ENCODE results near the gene PKD2L1.
"Not testable (repeated sequence)": the region's sequence is repeated elsewhere in the genome, so short reads cannot be mapped to it uniquely, and the experiment has no call there.

PKD2L1 gene

DNA sequence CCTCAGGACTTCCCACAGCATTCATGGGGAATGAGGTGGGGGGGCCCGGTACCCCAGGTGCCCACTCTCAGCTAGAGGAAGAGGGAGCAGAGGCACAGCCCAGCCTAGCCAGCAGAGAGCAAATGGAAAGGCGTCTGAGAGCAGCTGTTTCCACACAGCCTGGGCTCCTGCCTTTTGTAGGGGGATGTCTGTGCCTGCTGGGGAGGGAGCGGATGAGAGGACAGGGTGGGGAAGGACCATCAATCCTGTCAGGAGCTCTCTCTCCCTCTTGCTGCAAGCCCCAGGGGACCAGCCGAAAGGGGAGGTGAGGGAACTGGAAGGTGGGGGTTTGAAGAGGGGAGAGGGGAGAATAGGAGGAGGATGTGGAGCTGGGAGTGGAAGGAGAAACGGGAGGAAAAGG lies at the start of gene PKD2L1:
TSS of gene PKD2L1 (minus strand) at position 150 of the 400 bp plus-strand sequence. CDS start at position 25, 125 bp downstream.
- no peak for DNase-seq (ENCODE audit: low spot score)

DNA sequence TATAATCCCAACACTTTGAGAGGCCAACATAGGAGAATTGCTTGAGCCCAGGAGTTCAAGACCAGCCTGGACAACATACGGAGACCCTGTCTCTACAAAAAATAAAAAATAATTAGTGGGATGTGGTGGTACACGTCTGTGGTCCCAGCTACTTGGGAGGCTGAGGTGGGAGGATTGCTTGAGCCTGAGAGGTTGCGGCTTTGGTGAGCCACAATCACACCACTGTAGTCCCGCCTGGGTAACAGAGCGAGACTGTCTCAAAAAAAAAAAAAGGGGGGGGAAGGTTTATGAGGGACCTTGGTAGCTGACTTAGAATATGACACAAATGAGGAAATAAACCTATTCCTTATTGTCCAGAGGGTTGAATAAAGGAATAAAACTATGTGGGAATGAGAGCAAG lies 47.8 kb upstream of the PKD2L1 start:
- DNase-seq (ENCODE audit: low spot score), result no peak

DNA sequence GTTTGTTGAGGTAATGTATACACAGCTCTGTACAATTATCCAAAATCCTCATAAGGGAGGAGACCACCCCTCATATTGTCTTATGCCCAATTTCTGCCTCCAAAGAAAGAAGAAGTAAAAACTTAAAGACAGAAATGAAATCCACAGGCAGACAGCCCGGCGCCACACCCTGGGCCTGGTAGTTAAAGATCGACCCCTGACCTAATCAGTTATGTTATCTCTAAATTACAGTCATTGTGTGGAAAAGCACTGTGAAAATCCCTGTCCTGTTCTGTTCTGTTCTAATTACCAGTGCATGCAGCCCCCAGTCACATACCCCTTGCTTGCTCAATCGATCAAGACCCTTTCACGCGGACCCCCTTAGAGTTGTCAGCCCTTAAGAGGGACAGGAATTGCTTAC lies 46.6 kb upstream of the PKD2L1 start:
- DNase-seq (ENCODE audit: low spot score), result not testable (repeated sequence)

DNA sequence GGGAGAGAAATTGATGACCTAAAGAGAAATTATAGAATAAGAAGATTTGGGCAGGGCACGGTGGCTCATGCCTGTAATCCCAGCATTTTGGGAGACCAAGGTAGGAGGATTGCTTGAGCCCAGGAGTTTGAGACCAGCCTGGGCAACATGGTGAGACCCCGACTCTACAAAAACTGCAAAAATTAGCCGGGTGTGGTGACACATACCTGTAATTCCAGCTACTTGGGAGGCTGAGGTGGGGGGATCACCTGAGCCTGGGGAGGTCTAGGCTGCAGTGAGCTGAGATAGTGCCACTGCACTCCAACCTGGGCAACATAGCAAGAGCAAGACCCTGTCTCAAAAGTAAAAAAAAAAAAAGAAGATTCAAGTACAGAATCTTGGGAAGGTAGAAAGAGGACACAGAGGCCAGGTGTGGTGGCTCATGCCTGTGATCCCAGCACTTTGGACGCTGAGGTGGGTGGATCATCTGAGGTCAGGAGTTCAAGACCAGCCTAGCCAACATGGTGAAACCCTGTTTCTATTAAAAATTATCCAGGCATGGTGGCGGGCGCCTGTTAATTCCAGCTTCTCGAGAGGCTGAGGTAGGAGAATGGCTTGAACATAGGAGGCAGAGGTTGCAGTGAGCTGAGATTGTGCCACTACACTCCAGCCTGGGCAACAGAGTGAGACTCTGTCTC lies 44.8 kb upstream of the PKD2L1 start:
- DNase-seq (ENCODE audit: low spot score), result not testable (repeated sequence)

DNA sequence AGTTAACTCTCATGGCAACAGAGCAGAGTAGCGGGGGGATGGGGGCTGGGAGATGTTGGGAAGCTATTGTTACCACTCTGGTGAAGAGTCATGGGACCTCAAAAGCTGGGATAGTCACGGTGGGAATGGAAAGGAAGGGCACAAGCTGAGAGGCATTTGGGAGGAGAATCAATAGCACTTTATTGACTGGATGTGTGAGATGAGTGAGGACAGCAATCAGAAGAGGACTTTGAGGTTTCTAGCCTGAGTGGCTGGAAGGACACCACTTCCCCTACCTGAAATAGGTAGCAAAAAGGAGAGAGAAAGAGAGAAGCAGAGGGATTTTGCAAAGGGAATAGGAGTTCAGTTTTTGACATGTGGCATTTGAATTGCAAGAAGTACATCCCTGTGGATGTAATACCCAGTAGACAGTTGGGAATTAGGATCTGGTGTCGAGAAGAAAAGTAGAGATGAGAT lies 44.2 kb upstream of the PKD2L1 start:
- no peak for DNase-seq (ENCODE audit: low spot score)

DNA sequence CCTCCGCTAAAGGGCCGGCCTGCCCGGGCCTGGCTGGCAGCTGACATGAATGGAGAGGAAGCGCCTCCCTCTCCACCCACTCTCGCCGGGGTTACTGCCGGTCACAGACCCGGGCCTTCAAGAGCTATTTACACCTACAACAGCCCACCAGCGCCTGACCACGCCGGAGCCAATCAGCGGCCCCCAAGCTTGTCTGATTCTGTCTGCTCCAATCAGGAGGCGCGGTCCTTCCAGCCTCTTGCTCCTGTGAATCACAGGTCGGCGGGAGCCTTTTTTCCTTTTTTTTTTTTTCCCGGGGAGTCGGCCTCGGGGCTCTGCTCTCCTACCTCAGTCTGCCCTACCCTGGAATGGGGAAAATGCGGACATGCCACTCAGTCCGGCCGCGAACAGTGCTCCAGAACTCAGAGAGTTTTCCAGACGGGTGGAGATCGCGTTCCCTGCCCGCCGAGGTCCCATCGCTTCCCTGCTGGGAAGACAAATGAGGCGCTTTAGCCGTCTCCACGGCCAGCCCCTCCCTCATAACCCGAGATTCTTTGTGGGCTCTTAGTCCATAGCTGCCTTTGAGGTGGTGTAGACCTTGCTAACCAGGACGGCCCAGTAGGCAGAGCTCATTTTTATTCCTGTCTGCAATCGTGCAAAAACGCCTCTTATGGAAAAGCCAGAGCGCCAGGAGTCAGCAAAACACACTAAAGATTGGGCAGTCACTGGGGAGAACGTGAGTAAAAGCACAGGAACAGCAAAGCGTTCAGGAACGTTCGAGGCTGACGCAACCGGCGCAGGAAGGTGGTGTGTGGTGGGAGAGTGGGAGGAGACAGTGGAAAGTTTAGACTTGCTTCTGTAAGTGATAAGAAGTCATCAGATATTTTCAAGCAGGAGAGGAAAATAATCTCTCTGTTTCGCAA lies 43.5 kb upstream of the PKD2L1 start:
- DNase-seq (ENCODE audit: low spot score), result peak; percentile 95

DNA sequence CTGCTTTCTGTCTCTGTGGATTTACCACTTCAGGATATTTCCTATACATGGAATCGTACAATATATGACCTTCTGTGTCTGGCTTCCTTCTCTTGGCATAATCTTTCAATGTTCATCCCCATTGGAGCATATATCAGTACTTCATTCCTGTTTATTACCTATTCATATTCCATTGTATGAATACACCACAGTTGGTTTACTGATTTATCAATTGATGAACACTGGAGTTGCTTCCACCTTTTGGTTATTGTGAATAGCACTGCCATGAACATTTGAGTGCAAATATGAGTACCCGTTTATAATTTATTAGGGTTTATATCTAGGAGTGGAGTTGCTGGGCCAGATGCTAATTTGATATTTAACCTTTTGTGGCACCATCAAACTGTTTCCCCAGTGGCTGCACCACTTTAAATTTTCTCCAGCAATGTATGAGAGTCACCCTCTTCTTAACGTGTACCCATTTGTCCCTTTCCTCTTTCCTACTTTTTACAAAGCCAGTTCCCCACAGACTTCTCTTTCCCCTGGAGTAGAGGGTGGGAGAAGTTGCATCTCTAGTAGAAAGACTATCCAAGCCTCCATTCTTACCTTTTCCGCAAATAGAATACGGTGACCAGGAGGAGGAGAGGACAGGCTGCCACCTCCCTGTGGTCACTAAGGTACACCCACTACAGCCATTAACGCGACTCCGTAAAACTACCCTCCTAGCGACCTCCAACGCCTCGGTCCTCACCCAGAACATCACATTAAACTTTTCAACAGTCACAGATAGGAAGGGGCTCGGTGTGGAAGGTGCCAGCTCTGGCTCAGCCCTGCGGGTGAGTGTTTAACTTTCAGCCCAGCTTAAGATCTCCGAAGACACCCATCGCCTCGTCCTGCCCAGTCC lies 42.6 kb upstream of the PKD2L1 start:
- DNase-seq (ENCODE audit: low spot score), result no peak

DNA sequence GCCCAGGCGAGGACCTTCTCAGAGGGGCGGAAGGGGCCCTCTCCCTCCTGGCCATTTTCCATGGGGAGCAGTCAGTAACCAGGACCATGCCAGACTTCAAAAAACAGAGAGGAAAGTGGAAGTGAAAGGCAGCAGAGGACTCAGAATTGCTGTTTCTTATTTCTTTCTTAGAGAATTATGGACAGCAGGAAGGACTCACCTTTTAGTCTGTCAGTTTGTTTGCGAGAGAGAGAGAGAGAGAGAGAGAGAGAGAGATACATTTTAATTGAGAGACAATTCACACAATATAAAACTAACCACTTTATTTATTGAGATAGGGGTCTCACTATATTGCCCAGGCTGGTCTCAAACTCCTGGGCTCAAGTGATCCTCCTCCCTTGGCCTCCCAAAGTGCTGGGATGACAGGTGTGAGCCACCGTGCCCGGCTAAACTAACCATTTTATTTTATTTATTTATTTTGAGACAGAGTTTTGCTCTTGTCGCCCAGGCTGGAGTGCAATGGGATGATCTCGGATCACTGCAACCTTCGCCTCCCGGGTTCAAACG lies 41.5 kb upstream of the PKD2L1 start:
- no peak for DNase-seq (ENCODE audit: low spot score)

DNA sequence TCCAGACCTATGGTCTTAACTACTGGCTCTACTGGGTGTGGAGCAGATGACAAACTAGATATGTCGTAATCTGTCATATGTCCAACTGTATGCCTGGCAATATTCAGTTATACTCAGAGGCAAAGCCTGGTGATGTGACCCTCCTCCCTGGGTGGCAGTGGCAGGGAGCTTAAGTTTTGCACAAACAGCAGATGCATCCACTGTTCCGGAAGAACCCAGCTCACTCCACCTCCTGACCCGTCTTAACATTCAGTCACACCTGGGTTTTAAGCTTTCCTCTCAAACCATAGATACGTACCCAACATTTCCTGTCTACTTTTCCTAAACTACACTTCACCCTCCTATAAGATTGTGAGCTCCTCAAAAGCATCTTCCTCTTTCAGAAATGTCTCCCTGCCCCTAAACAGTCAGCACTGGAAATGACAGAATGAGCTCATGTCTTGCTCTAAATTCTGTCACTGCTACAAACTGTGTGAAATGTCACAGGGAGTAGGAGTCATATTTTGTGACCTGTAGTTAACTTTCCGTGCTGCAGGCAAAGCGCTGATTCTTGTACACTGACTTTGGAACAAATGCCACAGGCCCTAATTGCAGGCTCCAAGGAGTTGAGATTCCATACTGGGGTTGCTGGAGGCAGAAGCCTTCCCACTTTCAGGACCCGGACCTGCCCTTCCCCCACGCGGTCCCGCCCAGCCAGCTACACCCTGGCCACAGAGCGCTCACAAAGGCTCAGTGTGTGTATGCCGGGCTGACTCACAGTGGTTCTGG lies 40.9 kb upstream of the PKD2L1 start:
- no peak for DNase-seq (ENCODE audit: low spot score)

DNA sequence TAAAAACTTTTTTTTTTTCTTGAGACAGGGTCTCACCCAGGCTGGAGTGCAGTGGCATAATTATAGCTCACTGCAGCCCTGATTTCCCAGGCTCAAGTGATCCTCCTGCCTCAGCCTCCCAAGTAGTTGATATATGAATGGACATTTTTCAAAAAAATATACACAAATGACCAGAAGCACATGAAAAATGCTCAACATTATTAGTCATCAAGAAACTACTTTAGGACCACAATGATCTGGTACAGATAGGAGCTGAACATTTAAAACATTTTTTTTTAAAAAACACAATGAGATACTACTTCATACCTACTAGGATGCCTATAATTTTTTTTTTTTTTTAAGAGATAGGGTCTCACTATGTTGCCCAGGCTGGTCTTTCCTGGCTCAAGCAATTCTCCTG lies 38.7 kb upstream of the PKD2L1 start:
- no peak for DNase-seq (ENCODE audit: low spot score)

DNA sequence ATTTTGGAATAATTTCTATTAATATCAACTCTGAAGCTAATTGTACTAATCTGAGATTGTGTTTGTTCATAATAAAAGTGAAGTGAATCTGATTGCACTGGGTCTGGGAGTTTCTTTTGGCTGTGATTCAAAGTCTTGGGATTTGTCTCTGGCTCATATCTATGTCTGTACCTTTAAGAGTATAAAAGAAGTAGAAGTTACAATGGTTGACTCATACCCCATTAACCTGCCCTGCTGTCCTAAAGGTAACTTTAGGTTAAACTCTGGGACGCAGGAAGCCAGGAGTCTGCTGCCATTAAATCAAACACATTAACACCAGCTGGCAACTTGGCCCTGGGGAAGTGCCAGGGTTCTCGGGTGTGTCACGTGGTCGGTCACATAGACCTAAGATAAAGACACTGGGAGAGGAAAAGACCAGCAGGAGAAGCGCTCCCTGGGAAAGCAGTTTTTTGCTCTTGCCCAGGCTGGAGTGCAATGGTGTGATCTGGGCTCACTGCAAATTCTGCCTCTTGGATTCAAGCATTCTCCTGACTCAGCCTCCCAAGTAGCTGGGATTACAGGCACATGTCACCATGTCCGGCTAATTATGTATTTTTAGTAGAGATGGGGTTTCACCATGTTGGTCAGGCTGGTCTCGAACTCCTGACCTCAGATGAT lies 34.8 kb upstream of the PKD2L1 start:
- no peak for DNase-seq (ENCODE audit: low spot score)

DNA sequence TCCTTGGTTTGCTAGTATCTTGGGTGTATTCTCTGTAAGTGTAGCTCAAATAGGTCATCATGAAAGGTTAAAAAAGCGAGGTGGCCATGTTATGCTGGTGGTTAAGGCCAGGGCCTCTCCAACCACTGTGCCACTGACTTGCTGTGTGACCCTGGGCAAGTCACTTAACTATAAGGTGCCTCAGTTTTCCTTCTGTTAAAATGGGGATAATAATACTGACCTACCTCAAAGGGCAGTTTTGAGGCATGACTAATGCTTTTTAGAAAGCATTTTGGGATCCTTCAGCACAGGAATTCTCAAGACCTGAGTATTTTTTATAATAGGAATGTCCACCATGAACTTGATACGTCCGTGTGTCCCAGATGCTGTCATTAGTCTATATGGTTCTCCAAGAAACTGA lies 34.1 kb upstream of the PKD2L1 start:
- no peak for DNase-seq (ENCODE audit: low spot score)

DNA sequence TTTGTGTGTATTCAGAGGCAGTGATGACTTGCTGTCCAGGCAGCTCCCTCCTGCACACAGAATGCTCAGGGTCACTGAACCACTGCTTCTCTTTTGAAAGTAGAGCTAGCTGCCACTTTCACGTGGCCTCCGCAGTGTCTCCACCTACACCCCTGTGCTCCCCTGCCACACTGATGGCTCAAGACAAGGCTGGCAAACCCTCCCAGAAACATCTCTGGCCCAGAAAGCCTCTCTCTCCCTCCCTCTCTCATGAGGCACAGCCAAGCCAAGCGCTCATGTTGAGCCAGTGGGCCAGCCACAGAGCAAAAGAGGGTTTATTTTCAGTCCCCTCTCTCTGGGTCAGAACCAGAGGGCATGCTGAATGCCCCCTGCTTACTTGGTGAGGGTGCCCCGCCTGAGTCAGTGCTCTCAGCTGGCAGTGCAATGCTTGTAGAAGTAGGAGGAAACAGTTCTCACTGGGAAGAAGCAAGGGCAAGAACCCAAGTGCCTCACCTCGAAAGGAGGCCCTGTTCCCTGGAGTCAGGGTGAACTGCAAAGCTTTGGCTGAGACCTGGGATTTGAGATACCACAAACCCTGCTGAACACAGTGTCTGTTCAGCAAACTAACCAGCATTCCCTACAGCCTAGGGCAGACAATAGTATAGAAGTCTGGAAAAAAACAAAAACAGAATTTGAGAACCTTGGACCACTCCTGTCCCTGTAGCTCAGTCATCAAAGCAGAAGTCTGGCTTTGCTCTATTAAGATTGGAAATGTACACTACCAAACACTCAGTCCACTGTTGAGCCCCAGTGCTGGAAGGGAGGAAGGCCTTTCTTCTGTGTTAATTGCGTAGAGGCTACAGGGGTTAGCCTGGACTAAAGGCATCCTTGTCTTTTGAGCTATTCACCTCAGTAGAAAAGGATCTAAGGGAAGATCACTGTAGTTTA lies 32.8 kb upstream of the PKD2L1 start:
- DNase-seq (ENCODE audit: low spot score), result no peak

DNA sequence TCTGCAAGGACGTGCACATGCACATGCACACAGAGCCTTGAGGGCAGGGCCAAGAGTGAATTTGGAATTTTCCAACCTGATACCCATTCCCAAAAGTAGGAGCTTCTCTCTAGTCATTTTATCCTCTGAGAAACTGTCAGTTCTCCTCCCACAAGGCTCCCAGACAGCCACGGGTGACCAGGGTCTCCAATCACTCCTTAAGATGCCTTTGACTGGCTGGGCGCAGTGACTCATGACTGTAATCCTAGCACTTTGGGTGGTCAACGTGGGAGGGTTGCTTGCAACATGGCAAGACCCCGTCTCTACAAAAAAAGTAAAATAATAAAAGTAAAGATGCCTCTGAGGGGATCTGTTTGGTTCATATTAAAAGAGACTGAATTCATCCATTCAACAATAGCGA lies 30.2 kb upstream of the PKD2L1 start:
- no peak for DNase-seq (ENCODE audit: low spot score)

DNA sequence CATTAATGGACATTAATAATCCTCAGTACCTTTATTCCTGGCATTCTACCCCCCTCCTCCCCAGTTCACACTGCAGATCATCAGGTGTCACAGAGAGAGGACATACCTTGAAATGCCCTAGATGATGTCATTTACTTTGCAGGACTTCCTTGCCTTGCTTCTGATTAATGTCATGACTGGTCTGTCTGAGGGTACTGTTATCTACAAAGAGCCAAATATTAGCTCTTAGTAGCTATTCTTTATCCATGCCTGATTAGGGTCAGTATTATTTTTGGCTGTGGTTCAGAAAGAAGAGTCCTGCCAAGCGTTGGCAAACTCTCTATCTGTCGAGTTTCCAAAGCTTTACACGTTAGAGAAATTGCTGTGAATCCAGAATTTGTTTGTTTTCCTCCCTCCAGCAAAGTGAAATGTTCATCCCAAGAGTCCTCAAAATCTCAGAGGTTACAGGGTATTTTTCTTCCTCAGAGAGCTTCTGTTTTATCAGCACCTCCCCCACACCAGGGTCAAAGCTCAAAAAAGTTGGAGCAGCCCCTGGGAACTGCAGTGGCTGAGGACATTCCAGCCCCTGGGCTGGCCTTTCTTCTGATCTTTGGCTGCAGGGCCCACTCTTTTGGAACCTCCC lies 29.6 kb upstream of the PKD2L1 start:
- DNase-seq (ENCODE audit: low spot score), result no peak

DNA sequence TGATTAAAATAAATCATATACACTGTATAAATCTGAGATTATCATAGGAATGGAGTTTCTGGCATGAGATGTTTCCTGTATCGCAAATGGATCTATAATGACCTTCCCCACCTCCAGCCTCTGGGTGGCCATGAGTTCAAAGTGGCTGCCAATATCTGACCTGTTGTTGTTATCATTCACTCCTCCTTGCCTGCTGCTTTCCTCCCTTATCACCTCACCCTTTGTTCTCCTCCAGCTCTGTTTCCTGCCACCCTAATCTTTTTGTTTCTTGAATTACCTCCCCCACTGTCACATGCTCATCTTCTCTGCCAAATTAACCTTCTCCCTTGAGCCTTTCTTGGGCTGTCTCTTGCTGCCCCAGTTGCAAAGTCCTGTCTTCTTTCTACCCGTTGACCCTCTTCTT lies 29.0 kb upstream of the PKD2L1 start:
- no peak for DNase-seq (ENCODE audit: low spot score)

DNA sequence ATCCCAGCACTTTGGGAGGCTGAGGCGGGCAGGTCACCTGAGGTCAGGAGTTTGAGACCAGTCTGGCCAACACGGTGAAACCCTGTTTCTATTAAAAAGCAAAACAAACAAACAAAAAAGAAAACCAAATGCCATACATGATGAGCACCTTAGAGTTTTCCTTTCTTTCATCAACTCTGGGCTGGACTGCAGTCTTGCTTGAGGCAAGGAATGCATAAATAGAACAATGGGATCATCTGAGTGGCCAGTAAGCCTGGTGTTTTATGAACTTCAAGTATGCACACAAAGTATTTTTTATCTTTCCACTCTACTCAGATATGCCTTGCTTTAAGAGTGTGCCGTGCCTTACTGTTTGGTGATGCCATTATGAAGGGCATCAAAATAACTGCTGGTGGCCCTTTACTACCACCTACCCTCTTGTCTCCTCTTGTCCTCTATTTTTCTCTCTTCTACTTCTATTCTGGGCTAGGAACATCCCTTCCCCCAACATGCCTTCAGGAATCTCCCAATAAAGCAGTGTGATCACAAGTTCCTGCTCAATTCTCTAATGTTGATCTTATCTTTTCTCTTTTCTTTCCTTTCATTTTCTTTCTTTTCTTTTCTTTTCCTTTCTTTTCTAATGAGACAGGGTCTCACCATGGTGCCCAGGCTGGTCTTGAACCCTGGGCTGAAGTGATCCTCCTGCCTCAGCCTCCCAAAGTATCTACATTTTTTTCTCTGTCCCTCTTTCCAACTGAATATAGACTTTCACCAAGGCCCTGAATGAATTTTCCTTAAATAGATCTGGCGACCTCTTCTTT lies 27.2 kb upstream of the PKD2L1 start:
- no peak for DNase-seq (ENCODE audit: low spot score)
